ENCODE results near the gene HSPH1. TPM values are rescaled to one million over a fixed set of nuclear protein-coding genes. Genes with fewer than 3 reads are reported as not detected.

Gene HSPH1
- total and polyA plus RNA-seq, 2 donors (not counting 3 experiments of a cell fraction or from before 2014, with no cell fraction given) = 15.8 to 124 TPM

DNA sequence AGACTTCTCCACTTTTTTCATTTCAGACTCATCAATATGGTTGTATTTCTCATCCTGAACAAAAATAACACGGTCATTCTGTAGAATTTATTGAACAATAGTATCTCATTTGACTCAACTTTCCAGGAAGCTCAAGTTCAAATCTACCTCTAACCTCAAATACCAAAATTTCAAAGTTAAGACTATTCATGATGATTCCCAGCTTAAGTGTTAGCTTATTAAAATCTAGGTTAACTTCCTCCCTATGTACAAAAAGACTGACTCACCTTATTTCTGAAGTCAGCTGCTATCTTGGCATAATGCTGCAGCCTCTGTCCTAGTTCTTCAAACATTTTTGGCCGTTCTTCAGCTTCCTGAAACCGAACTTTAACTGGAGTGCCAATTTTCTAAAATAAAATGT lies 23.2 kb downstream of the HSPH1 start:
- no peaks in the 10 kb centered on the region for H4K20me1 ChIP-seq (replicated peaks; ENCODE audit: control insufficient read depth, extremely low read depth, insufficient read depth, low read length)
- H3K9me3 ChIP-seq (replicated peaks; ENCODE audit: control insufficient read depth, insufficient read depth, low read length) = no peaks in the 10 kb centered on the region
- TF ChIP-seq EZH2 (IDR thresholded peaks at IDR 0.05; ENCODE audit: borderline replicate concordance, low read depth, low read length, severe bottlenecking) (no peak), FOS (IDR thresholded peaks at IDR 0.05; ENCODE audit: borderline replicate concordance, insufficient read depth, low read length) (peak; percentile 8)
- H3K27ac ChIP-seq (ENCODE audit: insufficient read depth, low read depth, low read length) = no peak overlapping the region
- H3K9me1 ChIP-seq (replicated peaks; ENCODE audit: control insufficient read depth, extremely low read depth, insufficient read depth, low read length) = no peaks in the 10 kb centered on the region
- no peaks in the 10 kb centered on the region for H3K27me3 ChIP-seq (ENCODE audit: control insufficient read depth in 2 of 2, insufficient read depth in 2 of 2, low read length in 2 of 2)
- H3K4me2 ChIP-seq (ENCODE audit: insufficient read depth, low read length) = no peak overlapping the region
- peaks cover 10% of the 10 kb centered on the region for H3K79me2 ChIP-seq (ENCODE audit: control insufficient read depth, insufficient read depth, low read length)
- dilution Hi-C loops (cut with MboI; ENCODE audit: extremely low pct_ligation_motif_present, low sequenced_read_pairs) (no loop called here), intact Hi-C loops (cut with micrococcal nuclease) (no loop called here)
- BruUV-seq (replicated peaks) = no TSS peak
- H3K4me3 ChIP-seq (replicated peaks in 1 of 3; ENCODE audit: insufficient read depth in 1 of 3, low read depth in 1 of 3, low read length in 3 of 3) = no peak overlapping the region
- ChIA-PET POLR2A (interaction anchor here (1.1 kb wide), 1 partner anchor 14 kb away, joined by 3 read pairs; no protein-coding TSS in a partner anchor), CTCF (interaction anchor here (1.2 to 1.9 kb wide), 2 partner anchors 15 to 94 kb away, joined by 4 read pairs; no protein-coding TSS in a partner anchor)
- FAIRE-seq (peak; percentile 35), DNase-seq (ENCODE audit: low read depth, low spot score) (no peak)
- H3K36me3 ChIP-seq (ENCODE audit: control insufficient read depth in 2 of 2, extremely low read depth in 1 of 2, insufficient read depth in 2 of 2, low read length in 2 of 2) = peaks cover 12 to 34% of the 10 kb centered on the region in 2 experiments
- no peaks in the 10 kb centered on the region for H3K4me1 ChIP-seq (ENCODE audit: control insufficient read depth, extremely low read depth, insufficient read depth, low read length)
- H2AFZ ChIP-seq (ENCODE audit: low read depth, low read length) = no peak overlapping the region
- no peak overlapping the region for H3K9ac ChIP-seq (replicated peaks; ENCODE audit: extremely low read depth, insufficient read depth, low read length)

DNA sequence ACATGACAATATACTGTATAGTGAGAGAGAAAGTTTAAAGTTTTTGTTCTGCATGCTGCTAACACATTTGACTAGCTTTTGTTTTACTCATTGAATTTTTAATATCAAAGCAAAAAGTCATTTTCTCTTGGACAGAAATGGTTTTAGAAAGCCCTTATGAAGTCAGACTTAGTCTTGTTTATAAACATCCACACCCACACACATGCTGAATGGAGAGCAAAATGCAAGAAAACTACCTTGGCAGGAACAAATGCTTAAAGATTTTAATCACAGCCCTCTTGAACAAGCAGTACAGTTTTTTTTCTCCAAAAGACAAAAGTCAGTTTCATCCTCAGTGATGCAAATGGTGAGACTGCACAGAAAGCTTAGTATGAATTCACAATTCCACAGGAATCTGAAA lies 25.0 kb downstream of the HSPH1 start:
- H3K9me3 ChIP-seq (replicated peaks; ENCODE audit: control insufficient read depth, insufficient read depth, low read length) = no peaks in the 10 kb centered on the region
- no peak for TF ChIP-seq POLR2AphosphoS5 (IDR thresholded peaks at IDR 0.05; ENCODE audit: insufficient read depth, low read depth, low read length)
- POLR2A ChIA-PET = no interaction called here
- peaks cover 9 to 24% of the 10 kb centered on the region in 2 experiments for H3K36me3 ChIP-seq (ENCODE audit: control insufficient read depth in 2 of 2, extremely low read depth in 1 of 2, insufficient read depth in 2 of 2, low read length in 2 of 2)
- no peak overlapping the region for H2AFZ ChIP-seq (ENCODE audit: low read depth, low read length)
- intact Hi-C loops (cut with micrococcal nuclease) (no loop called here), dilution Hi-C loops (cut with MboI; ENCODE audit: extremely low pct_ligation_motif_present, low sequenced_read_pairs) (no loop called here)
- DNase-seq (ENCODE audit: low read depth, low spot score) = no peak
- no peak overlapping the region for H3K4me2 ChIP-seq (ENCODE audit: insufficient read depth, low read length)
- no peaks in the 10 kb centered on the region for H4K20me1 ChIP-seq (replicated peaks; ENCODE audit: control insufficient read depth, extremely low read depth, insufficient read depth, low read length)
- BruUV-seq (replicated peaks) = TSS peak; percentile 79
- no peaks in the 10 kb centered on the region for H3K9me1 ChIP-seq (replicated peaks; ENCODE audit: control insufficient read depth, extremely low read depth, insufficient read depth, low read length)
- CTCF ChIA-PET = interaction anchor here (1.0 kb wide), 1 partner anchor 15 kb away, joined by 3 read pairs; no protein-coding TSS in a partner anchor
- no peak for FAIRE-seq
- H3K4me1 ChIP-seq (ENCODE audit: control insufficient read depth, extremely low read depth, insufficient read depth, low read length) = no peaks in the 10 kb centered on the region
- no peak overlapping the region for H3K4me3 ChIP-seq (replicated peaks in 1 of 3; ENCODE audit: insufficient read depth in 1 of 3, low read depth in 1 of 3, low read length in 3 of 3)
- H3K27me3 ChIP-seq (ENCODE audit: control insufficient read depth in 2 of 2, insufficient read depth in 2 of 2, low read length in 2 of 2) = no peaks in the 10 kb centered on the region
- H3K9ac ChIP-seq (replicated peaks; ENCODE audit: extremely low read depth, insufficient read depth, low read length) = no peak overlapping the region
- H3K27ac ChIP-seq (ENCODE audit: insufficient read depth, low read depth, low read length) = no peak overlapping the region
- no peaks in the 10 kb centered on the region for H3K79me2 ChIP-seq (ENCODE audit: control insufficient read depth, insufficient read depth, low read length)

All from endothelial cell of umbilical vein (primary cell).